HG02588 (cell line): Measurements from ENCODE around the gene IL13RA2.

ENCODE experiments used
- ATAC-seq: cut with Tn5 transposase; IDR thresholded peaks from one replicate; pipeline ENCODE4 v1.9.1; 2021; ENCODE audit warnings: mild to moderate bottlenecking, moderate library complexity; ENCODE audit not compliant: unreplicated experiment

The IL13RA2 gene

DNA sequence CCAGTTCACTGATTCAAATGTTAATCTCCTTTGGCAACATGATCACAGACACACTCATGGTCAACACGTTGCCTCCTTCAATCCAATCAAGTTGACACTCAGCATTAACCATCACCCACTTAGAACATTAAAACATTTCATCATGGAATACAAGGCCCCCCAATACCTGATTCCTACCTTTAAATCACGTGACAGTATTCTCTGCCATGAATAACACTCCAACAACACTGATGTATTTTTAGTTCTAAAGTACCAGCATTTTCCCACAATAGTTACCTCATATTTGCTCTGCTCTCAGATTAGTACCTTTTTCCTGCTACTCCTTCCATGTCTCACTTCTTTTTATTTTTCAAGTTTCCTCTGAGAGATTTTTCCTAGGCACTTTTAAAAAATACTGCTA is 19.6 kb downstream of the IL13RA2 start:
- ATAC-seq = no peak

DNA sequence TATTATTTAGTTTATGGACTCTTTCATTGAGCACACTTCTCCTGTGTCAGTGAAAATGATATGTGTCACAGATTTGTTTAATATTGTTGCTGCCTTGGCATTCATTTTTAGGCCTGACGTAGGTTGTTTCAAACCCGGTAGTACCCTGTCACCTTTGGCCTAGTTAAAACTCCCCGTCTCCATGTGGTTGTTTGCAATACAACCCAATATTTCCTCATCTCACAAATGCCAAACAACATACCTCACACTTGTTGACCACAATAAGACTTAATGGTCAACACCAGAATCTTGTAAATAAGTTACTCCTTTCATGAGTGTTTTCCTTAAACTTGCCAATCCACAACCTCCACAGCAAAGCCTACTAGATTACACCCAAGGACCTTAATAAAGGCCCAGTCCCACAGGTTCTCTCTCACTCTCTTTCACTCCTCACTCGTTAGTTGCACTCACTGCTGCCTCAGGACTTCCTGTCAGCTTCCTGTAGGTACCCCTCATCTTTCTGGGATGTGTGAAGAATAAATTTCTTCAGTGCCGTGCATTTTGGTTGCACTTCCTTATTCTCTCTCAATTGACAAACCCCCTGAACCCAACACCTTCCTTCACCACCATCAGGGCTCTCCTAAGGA is 31.3 kb downstream of the IL13RA2 start:
- ATAC-seq = no peak

DNA sequence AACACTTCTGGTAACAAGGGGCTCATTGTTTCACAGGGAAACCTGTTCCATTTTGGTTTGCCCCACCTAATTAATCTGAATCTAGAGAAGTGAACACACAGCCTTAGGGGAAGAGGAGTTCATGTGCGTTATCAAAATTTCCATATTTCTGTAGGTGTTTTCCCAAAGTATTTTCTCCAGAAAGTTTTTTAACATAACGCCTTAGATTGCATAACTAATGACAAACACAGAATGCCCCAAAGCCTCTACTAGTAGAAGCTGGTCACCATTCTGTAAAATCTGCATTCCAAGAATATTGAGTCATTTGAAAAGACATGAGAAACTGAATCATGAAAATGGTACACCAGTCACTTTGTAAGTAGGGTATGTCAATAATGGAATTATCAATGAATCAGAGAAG is 41.1 kb downstream of the IL13RA2 start:
- no peak for ATAC-seq

DNA sequence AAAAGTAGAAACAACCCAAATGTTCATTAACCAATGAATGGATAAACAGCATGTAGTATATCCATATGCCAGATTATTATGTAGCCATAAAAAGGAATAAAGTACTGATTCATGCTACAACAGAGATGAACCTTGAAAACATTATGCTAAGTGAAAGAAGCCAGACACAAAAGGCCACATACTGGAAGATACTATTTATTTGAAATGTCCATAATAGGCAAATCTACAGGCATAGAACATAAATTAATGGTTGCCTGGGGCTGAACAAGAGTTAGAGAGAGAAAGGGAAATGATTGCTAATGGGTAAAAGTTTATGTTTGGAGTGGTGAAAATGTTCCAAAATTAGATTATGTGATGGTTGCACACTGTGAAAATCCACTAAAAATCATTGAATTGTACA is 44.4 kb downstream of the IL13RA2 start:
- no peak for ATAC-seq

DNA sequence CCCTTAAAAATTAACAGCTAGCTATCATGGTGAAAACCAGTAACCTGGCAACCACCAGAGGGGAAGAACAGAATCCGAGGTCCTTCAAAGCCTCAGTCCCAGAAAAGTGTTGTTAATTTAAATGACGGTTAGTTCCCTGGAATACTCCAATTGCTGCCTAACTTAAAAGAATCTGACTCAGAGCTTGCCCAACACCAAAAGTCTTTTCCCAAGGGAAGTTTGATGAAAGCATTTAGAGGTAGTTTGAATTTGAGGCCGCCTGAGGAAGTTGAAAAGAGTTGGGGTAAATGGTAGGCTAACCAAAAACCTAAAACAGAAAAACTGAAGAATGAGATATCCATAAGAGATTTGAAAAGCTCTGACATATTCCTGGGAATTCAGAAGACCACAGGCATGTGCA is 46.6 kb downstream of the IL13RA2 start:
- no peak for ATAC-seq

DNA sequence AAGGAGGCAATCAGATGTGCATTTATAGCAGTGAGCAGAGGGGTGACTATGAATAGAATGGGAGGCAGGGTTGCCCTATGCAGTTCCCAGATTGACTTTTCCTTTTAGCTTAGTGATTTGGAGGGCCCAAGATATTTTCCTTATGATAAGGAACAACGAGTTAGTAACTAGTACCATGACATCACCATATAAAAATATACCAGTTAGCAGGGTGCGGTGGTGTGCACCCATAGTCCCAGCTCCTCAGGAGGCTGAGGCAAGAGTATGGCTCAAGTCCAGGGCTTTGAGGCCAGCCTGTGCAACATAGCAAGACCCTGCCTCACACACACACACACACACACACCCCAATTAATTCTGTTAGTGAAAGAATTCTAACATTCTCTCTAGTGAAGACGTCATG is 53.0 kb downstream of the IL13RA2 start:
- ATAC-seq = no peak

DNA sequence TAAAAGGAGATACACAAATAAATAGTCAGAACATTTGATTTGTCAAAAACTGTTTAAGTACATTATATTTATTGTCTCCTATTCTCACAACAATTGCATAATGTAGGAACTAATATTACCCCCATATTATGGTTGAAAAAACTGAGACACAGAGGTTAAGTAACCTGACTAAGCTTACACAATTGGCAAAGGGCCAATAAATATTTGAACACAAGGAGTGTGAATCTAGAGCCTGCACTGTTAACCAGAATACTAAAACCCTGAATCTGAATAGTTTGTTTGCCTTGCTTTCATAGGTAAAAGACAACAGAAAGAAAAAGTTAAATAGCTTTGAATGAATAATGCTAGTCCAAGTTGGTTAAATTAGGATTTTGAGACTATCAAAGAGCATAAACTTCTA is 55.2 kb downstream of the IL13RA2 start:
- no peak for ATAC-seq

DNA sequence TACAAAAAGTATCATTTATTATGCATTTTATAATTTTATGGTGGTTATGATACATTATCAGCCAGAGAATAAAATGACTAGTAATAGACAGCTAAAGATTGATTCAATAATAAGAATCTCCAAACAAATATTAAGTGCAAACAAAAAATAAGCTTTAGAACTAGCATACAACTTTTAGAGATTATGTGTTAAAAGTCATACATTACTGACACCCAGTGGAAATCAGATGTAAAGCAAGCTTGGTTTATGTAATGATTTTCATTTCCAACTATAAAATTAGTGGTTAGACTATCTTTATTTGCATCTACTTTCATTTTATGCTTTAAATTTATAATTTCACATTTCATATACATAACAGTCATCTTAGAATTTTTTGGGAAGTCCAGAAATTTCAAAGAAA is 57.7 kb downstream of the IL13RA2 start:
- ATAC-seq = no peak
